Pancreas (tissue), 10 donors: ENCODE results near the gene MCEE. TPM values are rescaled to one million over a fixed set of nuclear protein-coding genes. Genes with fewer than 3 reads are reported as not detected.
"Not testable (repeated sequence)": the region's sequence is repeated elsewhere in the genome, so short reads cannot be mapped to it uniquely, and the experiment has no call there.

ENCODE experiments used
- ATAC-seq, 4 donors: fragments of 200-7000 bp; cut with Tn5 transposase; one replicate each; pipeline versions ENCODE4 v1.8.0 to v1.9.1; 2020; ENCODE audit warnings: mild to moderate bottlenecking in 4 of 4, moderate library complexity in 4 of 4
- DNase-seq, 6 donors: peaks; one replicate each; pipeline ENCODE4 v3.0.0-alpha.2; 2020
- FAIRE-seq: peaks from 2 replicates; lab custom pipeline; 2012; peaks lifted over from hg19 to GRCh38; lab: Jason Lieb, UNC
- H3K27ac ChIP-seq, 4 donors: fragments of 200-600 bp; sonication (generic); 1 replicate in 3 of 4; 2 replicates in 1 of 4; pipeline versions ENCODE4 v1.5.0 to v1.8.0; 2020
- H3K27me3 ChIP-seq, 4 donors: fragments of 200-600 bp; one replicate each; pipeline ENCODE4 v1.8.0; 2021
- H3K36me3 ChIP-seq, 3 donors: fragments of 200-600 bp; sonication (generic) in 1 of 3; one replicate each; pipeline versions ENCODE4 v1.5.0 to v1.8.0; 2020 to 2021
- H3K4me1 ChIP-seq, 3 donors: fragments of 200-600 bp; one replicate each; pipeline ENCODE4 v1.8.0; 2021
- H3K4me3 ChIP-seq, 4 donors: fragments of 200-600 bp; sonication (generic) in 2 of 4; one replicate each; pipeline versions ENCODE4 v1.5.0 to v1.8.0; 2020 to 2021
- H3K9me3 ChIP-seq, 4 donors: fragments of 200-600 bp; one replicate each; pipeline ENCODE4 v1.8.0; 2021
- CTCF ChIP-seq, 4 donors: fragments of 200-600 bp; sonication (generic) in 3 of 4; IDR thresholded peaks; one replicate each; pipeline versions ENCODE4 v1.5.0 to v1.8.0; 2021; ENCODE audit warnings: antibody characterized with exemption in 4 of 4
- WGBS, 2 donors: extraction: QIAGEN DNeasy Blood & Tissue Kit; methylation state at CpG; one replicate each; pipeline ENCODE4 v1.1.7; 2013; 5-methylcytosine and 5-hydroxymethylcytosine counted together
- intact Hi-C, 3 donors: fragments of 100-400 bp; cut with DNase I; formaldehyde crosslinking; loops; one replicate each; pipeline versions ENCODE4 v1.11.1 to v1.14.2; 2022
- polyA plus RNA-seq, 2 donors: library from polyadenylated mRNA; stranded (reverse); fragments of 200-250 nt; gene quantifications; one replicate each; pipeline ENCODE4 v1.2.3, GENCODE V29; 2013
- total RNA-seq, 6 donors: library from RNA; stranded (reverse); fragmentation: NEBNext Ultra II Directional in 4 of 6; extraction: Animal tissue kit (Norgen Biotek cat#: 25700) in 4 of 6; gene quantifications; one replicate each; pipeline versions ENCODE4 v1.2.1 to v1.2.4, GENCODE V29; 2021 to 2023
- donor health status: healthy with polysubstance abuse.
- donor health status: DM: no; HTN: no; CAD: no; lungs with moderate emphysema.
- donor health status: DM: no; HTN: no; CAD: no.
- donor health status: control.
- donor health status: control.
- donor health status: Bipolar disorder and iron deficiency.
- donor health status: DM: yes; HTN: yes; CAD: no.
- donor health status: DM: no; HTN: no; CAD: no.
- donor health status: DM: no; HTN: no; CAD: no.
- donor health status: DM: yes; HTN: yes; CAD: no.

The MCEE gene
- total and polyA plus RNA-seq, 8 donors, result 15.0 to 28.5 (median 16.7) TPM

GRCh38 chr2:71100195-71100964, 29.6 kb downstream of the MCEE start:
- 1 to 4% methylated on average over 3 of the region's 3 CpGs for WGBS, 2 donors
- DNase-seq (peak; percentile 36 to 77 (median 64)), FAIRE-seq (no peak), ATAC-seq (peak; percentile 87 to 99 (median 96))
- no peaks in the 10 kb centered on the region for H3K9me3 ChIP-seq
- no peaks in the 10 kb centered on the region for H3K36me3 ChIP-seq
- peak; percentile 45 to 68 (median 62) for TF ChIP-seq CTCF (IDR thresholded peaks at IDR 0.05)
- H3K4me1 ChIP-seq, result no peaks in the 10 kb centered on the region
- H3K4me3 ChIP-seq, result no peak overlapping the region
- H3K27ac ChIP-seq, result no peak overlapping the region
- no peaks in the 10 kb centered on the region for H3K27me3 ChIP-seq
- intact Hi-C loops, result no loop called here

- FAIRE-seq, H3K27ac ChIP-seq, H3K36me3 ChIP-seq, H3K27me3 ChIP-seq, H3K4me1 ChIP-seq, DNase-seq, H3K9me3 ChIP-seq, H3K4me3 ChIP-seq, intact Hi-C loops: not testable (repeated sequence)
- 90 to 94% methylated on average over 33 of the region's 33 CpGs for WGBS, 2 donors
- peak in 1 of 4 donors; percentile 27 for ATAC-seq
Measured at GRCh38 chr2:71092491-71093260, 37.4 kb downstream of the MCEE start.

- H3K9me3 ChIP-seq, ATAC-seq, H3K36me3 ChIP-seq, DNase-seq, intact Hi-C loops, H3K4me1 ChIP-seq, H3K27ac ChIP-seq, H3K4me3 ChIP-seq, H3K27me3 ChIP-seq, FAIRE-seq: not testable (repeated sequence)
- 80 to 82% methylated on average over 9 of the region's 9 CpGs for WGBS, 2 donors
Measured at GRCh38 chr2:71091808-71092207, 38.2 kb downstream of the MCEE start.

GRCh38 chr2:71089475-71089874, 40.6 kb downstream of the MCEE start:
- ATAC-seq, H3K4me1 ChIP-seq, H3K4me3 ChIP-seq, FAIRE-seq, intact Hi-C loops, H3K27ac ChIP-seq, DNase-seq, H3K27me3 ChIP-seq, H3K36me3 ChIP-seq, H3K9me3 ChIP-seq: not testable (repeated sequence)
- 72 to 73% methylated on average over 14 of the region's 14 CpGs for WGBS, 2 donors

GRCh38 chr2:71085325-71086003, 44.6 kb downstream of the MCEE start:
- intact Hi-C loops, H3K9me3 ChIP-seq, H3K36me3 ChIP-seq, H3K4me1 ChIP-seq, FAIRE-seq, H3K27me3 ChIP-seq, H3K27ac ChIP-seq, H3K4me3 ChIP-seq: not testable (repeated sequence)
- 44 to 53% methylated on average over 9 of the region's 9 CpGs for WGBS, 2 donors
- ATAC-seq (peak; percentile 60 to 78 (median 76)), DNase-seq (peak in 3 of 6 donors; percentile 23 to 64 (median 31))

GRCh38 chr2:71083752-71084312, 46.2 kb downstream of the MCEE start:
- FAIRE-seq, H3K27ac ChIP-seq, intact Hi-C loops: not testable (repeated sequence)

GRCh38 chr2:71083297-71083696, 46.7 kb downstream of the MCEE start:
- intact Hi-C loops, ATAC-seq, DNase-seq, H3K27me3 ChIP-seq, H3K36me3 ChIP-seq, H3K4me1 ChIP-seq, FAIRE-seq, H3K9me3 ChIP-seq, H3K27ac ChIP-seq, H3K4me3 ChIP-seq: not testable (repeated sequence)
- no CpG with 5 or more reads among the region's 3 CpGs for WGBS, 2 donors

More at GRCh38 chr2:71083752-71084312, 46.2 kb downstream of the MCEE start:
- ATAC-seq, result peak in 2 of 4 donors; percentile 32 to 60
- not testable (repeated sequence) for H3K4me3 ChIP-seq, H3K36me3 ChIP-seq, H3K4me1 ChIP-seq, H3K9me3 ChIP-seq, H3K27me3 ChIP-seq, DNase-seq
- 73 to 81% methylated on average over 10 of the region's 13 CpGs for WGBS, 2 donors
